ENCODE results near the gene TEX13B.

- TF ChIP-seq CTCF (IDR thresholded peaks at IDR 0.05; ENCODE audit: poor library complexity, severe bottlenecking) (no peak), RAD21 (conservative IDR thresholded peaks at IDR 0.05) (no peak), SMC3 (conservative IDR thresholded peaks at IDR 0.05; ENCODE audit: poor library complexity) (no peak), POLR2AphosphoS5 (IDR thresholded peaks at IDR 0.05) (no peak), EP300 (conservative IDR thresholded peaks at IDR 0.05; ENCODE audit: poor library complexity, severe bottlenecking) (no peak)
Observed at GRCh38 chrX:108029928-108030711, 48.0 kb upstream of the TEX13B start.
